OCI-LY3 (cell line): ENCODE measurements around the gene TOPORS.

Experiments
- CTCF ChIP-seq: fragments of 200-600, 300-600 bp; sonication (generic); IDR thresholded peaks from 2 replicates; pipeline ENCODE4 v1.5.1; 2014; ENCODE audit warnings: antibody characterized with exemption, low read length, low read depth
- EZH2phosphoT487 ChIP-seq: fragments of 200-600 bp; shearing (Covaris generic); IDR thresholded peaks from 2 replicates; pipeline ENCODE4 v1.6.1; 2018; ENCODE audit warnings: antibody characterized with exemption, mixed run types, low read depth

DNA sequence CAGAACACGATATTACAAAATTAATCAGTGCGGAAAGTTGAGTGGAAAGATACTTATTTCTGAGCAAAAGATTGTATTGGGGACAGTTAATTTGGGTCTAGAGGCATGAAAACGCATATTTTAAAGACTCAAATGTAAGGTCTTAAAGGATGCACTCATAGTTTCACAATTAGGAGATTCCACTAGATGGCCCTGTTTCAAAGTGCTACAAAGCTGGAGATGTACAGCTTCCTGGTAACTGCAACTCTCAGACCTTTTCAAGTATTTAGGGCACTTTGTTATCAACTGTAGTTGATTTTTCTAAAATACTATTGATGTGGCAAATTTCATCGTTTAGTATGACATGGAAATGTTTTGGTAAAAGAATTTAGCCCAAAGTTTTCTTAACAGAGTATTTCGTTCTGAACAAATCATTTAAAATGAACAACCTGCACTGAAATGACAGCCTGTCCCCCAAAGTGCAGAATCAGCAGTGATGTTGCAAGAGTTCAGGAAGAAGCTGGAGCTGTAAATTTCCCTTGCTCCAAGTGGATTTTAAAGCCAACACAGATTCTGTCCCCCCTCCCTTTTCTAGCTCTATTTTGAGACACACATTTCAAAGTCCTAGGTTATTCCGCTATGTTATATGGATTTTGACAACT, 36.8 kb upstream of the TOPORS start:
- TF ChIP-seq CTCF (peak; percentile 88), EZH2phosphoT487 (no peak)
